A673 (cell line): ENCODE measurements around the gene TOMM40.

Experiments used
- EZH2 ChIP-seq: fragments of 200-600 bp; sonication (generic); IDR thresholded peaks from 2 replicates; pipeline ENCODE4 v1.6.1; 2017; ENCODE audit warnings: borderline replicate concordance, low read depth, mild to moderate bottlenecking, mixed read lengths, antibody characterized with exemption, low read length; ENCODE audit not compliant: poor library complexity, severe bottlenecking
- TF ChIP-seq, protein P1 (sequence below): fragments of 300-800, 200-600 bp; sonication (generic); conservative IDR thresholded peaks from 2 replicates; pipeline ENCODE4 v1.5.1; 2017; ENCODE audit warnings: low read depth, mild to moderate bottlenecking, antibody characterized with exemption, low read length, moderate library complexity, mixed read lengths

DNA sequence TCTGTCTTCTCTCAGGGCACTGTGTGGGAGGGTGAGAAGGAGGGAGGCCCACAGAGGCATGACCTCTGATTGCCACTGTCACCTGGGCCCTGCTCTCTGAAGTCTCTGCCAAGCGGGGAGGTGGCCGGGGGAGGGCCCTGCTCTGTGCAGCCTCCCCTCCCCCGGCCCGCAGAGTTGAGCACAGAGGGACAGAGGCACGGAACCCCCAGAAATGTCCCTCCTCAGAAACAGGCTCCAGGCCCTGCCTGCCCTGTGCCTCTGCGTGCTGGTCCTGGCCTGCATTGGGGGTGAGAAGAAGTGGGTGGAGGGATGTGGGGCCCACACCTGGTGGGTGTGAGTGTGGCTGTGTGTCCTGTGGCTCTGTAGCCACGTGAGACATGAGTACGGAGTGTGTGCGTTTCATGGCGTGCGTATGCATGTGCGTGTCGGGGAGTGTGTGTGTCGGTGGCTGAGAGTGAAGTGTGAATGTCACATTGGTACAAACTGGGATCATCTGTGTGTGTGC lies 51.1 kb downstream of the TOMM40 start, which contains the start of gene APOC4:
- TF ChIP-seq, protein P1, sequence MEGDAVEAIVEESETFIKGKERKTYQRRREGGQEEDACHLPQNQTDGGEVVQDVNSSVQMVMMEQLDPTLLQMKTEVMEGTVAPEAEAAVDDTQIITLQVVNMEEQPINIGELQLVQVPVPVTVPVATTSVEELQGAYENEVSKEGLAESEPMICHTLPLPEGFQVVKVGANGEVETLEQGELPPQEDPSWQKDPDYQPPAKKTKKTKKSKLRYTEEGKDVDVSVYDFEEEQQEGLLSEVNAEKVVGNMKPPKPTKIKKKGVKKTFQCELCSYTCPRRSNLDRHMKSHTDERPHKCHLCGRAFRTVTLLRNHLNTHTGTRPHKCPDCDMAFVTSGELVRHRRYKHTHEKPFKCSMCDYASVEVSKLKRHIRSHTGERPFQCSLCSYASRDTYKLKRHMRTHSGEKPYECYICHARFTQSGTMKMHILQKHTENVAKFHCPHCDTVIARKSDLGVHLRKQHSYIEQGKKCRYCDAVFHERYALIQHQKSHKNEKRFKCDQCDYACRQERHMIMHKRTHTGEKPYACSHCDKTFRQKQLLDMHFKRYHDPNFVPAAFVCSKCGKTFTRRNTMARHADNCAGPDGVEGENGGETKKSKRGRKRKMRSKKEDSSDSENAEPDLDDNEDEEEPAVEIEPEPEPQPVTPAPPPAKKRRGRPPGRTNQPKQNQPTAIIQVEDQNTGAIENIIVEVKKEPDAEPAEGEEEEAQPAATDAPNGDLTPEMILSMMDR = no peak
- no peak for TF ChIP-seq EZH2
